HG03575 (cell line): ENCODE measurements around the gene AFAP1.

ENCODE experiments used
- ATAC-seq: cut with Tn5 transposase; IDR thresholded peaks from one replicate; pipeline ENCODE4 v1.9.1; 2021; ENCODE audit not compliant: unreplicated experiment, insufficient number of reproducible peaks, low FRiP score; ENCODE audit errors: extremely low read depth

The AFAP1 gene

GRCh38 chr4:7771056-7771455, 168.6 kb downstream of the AFAP1 start:
- no peak for ATAC-seq

- ATAC-seq, result no peak
These were observed 169.2 kb downstream of the AFAP1 start for GRCh38 chr4:7770224-7771050.

- no peak for ATAC-seq
These were observed 170.1 kb downstream of the AFAP1 start for GRCh38 chr4:7769396-7770223.

- ATAC-seq, result no peak
These were observed 170.9 kb downstream of the AFAP1 start for GRCh38 chr4:7768736-7769135.

GRCh38 chr4:7767966-7768365, 171.7 kb downstream of the AFAP1 start:
- no peak for ATAC-seq

- no peak for ATAC-seq
These were observed 172.1 kb downstream of the AFAP1 start for GRCh38 chr4:7767526-7767925.

- ATAC-seq, result no peak
These were observed 172.9 kb downstream of the AFAP1 start for GRCh38 chr4:7766661-7767345.

- no peak for ATAC-seq
These were observed 173.6 kb downstream of the AFAP1 start for GRCh38 chr4:7766086-7766485.

GRCh38 chr4:7765666-7766065, 174.0 kb downstream of the AFAP1 start:
- no peak for ATAC-seq

GRCh38 chr4:7764466-7764865, 175.2 kb downstream of the AFAP1 start:
- ATAC-seq, result no peak

GRCh38 chr4:7763788-7764187, 175.9 kb downstream of the AFAP1 start:
- no peak for ATAC-seq

GRCh38 chr4:7763106-7763505, 176.6 kb downstream of the AFAP1 start:
- ATAC-seq, result no peak

GRCh38 chr4:7762376-7763030, 177.2 kb downstream of the AFAP1 start:
- no peak for ATAC-seq

GRCh38 chr4:7761720-7762119, 177.9 kb downstream of the AFAP1 start:
- no peak for ATAC-seq

GRCh38 chr4:7761312-7761711, 178.3 kb downstream of the AFAP1 start:
- no peak for ATAC-seq

GRCh38 chr4:7760706-7761105, 179.0 kb downstream of the AFAP1 start:
- ATAC-seq, result no peak

- no peak for ATAC-seq
These were observed 179.4 kb downstream of the AFAP1 start for GRCh38 chr4:7760228-7760627.

- ATAC-seq, result no peak
These were observed 180.0 kb downstream of the AFAP1 start for GRCh38 chr4:7759635-7760034.

- no peak for ATAC-seq
These were observed 180.4 kb downstream of the AFAP1 start for GRCh38 chr4:7759216-7759615.
